Measurements from ENCODE around the gene FGF21. TPM values are rescaled to one million over a fixed set of nuclear protein-coding genes. Genes with fewer than 3 reads are reported as not detected.

The FGF21 gene
- total RNA-seq, 4 donors from 2014 or later, result not detected

GRCh38 chr19:48742096-48742495, 13.2 kb upstream of the FGF21 start:
- no peak overlapping the region for H3K4me3 ChIP-seq
- H3K27me3 ChIP-seq, result peaks cover 22% of the 10 kb centered on the region
- H3K27ac ChIP-seq, result peak overlapping the region in 3 of 4 donors; percentile 16 to 80 (median 73)
- WGBS, 2 donors (ENCODE audit: low coverage in 1 of 2), result 89 to 93% methylated on average over 3 to 11 of the region's 11 CpGs
- peaks cover 0 to 40% (median 0%) of the 10 kb centered on the region in 3 donors for H3K4me1 ChIP-seq
- TF ChIP-seq EP300 (IDR thresholded peaks at IDR 0.05), result no peak
- no peak for ATAC-seq
- H3K36me3 ChIP-seq, result no peaks in the 10 kb centered on the region
- no peaks in the 10 kb centered on the region for H3K9me3 ChIP-seq

GRCh38 chr19:48745208-48745995, 9.9 kb upstream of the FGF21 start:
- TF ChIP-seq POLR2A (IDR thresholded peaks at IDR 0.05) (no peak), EP300 (IDR thresholded peaks at IDR 0.05) (no peak), POLR2AphosphoS5 (IDR thresholded peaks at IDR 0.05) (no peak)
- TF ChIP-seq, protein P1, sequence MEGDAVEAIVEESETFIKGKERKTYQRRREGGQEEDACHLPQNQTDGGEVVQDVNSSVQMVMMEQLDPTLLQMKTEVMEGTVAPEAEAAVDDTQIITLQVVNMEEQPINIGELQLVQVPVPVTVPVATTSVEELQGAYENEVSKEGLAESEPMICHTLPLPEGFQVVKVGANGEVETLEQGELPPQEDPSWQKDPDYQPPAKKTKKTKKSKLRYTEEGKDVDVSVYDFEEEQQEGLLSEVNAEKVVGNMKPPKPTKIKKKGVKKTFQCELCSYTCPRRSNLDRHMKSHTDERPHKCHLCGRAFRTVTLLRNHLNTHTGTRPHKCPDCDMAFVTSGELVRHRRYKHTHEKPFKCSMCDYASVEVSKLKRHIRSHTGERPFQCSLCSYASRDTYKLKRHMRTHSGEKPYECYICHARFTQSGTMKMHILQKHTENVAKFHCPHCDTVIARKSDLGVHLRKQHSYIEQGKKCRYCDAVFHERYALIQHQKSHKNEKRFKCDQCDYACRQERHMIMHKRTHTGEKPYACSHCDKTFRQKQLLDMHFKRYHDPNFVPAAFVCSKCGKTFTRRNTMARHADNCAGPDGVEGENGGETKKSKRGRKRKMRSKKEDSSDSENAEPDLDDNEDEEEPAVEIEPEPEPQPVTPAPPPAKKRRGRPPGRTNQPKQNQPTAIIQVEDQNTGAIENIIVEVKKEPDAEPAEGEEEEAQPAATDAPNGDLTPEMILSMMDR (IDR thresholded peaks at IDR 0.05), result no peak
- H3K36me3 ChIP-seq, result no peaks in the 10 kb centered on the region
- peak; percentile 51 for ATAC-seq
- WGBS, 2 donors (ENCODE audit: low coverage in 1 of 2), result 3 to 9% methylated on average over 12 to 15 of the region's 33 CpGs
- H3K27ac ChIP-seq, result no peak overlapping the region
- H3K4me3 ChIP-seq, result no peak overlapping the region
- H3K4me1 ChIP-seq, result peaks cover 0 to 21% (median 0%) of the 10 kb centered on the region in 3 donors
- no peaks in the 10 kb centered on the region for H3K9me3 ChIP-seq
- H3K27me3 ChIP-seq, result peaks cover 52% of the 10 kb centered on the region

DNA sequence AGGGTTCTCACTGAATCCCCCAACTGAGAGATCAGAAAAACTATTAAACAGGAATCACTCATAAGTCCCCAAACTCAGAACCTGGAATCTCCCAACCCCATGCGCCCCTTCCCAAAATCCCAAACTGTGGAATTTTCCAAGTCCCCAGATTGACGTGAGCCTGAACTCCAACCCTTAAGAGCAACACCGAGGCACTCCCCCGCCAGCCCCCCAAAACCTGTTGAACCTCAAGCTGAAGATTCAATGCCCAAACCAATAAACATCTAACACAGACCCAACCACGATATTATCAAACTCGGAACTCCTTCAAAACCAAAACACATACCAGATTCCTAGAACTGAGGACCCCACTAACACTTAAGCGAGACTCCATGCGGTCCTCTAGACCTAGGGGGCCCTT, 9.2 kb upstream of the FGF21 start:
- Histone ChIP-seq H3K4me3 (no peak overlapping the region), H3K9me3 (no peaks in the 10 kb centered on the region), H3K4me1 (peaks cover 0 to 16% (median 0%) of the 10 kb centered on the region in 3 donors), H3K36me3 (no peaks in the 10 kb centered on the region), H3K27ac (peak overlapping the region in 2 of 4 donors; percentile 67 to 71), H3K27me3 (peaks cover 59% of the 10 kb centered on the region)
- no peak for TF ChIP-seq POLR2AphosphoS5 (IDR thresholded peaks at IDR 0.05)
- no peak for ATAC-seq
- WGBS, 2 donors (ENCODE audit: low coverage in 1 of 2), result 69 to 79% methylated on average over 5 to 6 of the region's 8 CpGs

DNA sequence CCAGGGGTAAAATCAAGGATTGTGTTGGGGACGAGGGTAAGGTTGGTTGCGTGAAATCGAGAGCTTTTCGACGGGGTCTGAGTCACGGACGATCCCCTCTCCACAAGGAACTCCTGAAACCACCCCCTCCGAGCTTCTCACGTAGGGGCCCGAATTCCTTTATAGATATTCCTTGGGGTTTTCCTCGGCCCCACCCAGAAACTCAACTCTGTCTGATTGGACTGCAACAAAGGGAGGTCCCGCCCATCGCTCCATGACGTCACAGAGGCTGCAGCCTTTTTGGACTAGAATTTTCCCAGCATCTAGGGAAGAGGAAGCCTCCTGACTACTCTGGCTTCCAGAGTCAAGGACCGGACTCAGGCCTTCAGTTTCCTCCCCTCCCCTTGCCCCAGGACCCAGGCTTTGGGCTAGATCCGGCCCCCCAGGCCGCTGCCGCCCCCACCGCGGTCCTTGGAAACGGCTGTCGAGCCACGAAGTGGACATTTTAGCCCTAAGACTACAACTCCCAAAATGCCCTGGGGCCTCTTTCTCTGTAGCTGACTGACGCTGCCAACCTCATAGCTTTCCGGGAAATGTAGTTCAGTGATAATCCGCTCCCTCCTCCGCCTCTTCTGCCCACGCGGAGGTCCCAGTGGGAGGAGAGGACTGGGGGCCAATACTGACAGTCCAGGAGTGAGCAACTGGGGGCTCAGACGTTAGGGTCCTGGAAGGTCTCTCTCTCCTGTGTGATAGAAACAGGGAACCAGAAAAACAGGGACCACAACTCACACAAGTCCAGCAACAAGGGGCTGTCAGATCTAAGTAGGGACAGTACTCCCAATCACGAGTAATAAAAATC, 8.4 kb upstream of the FGF21 start, which contains the start of gene IZUMO1:
Gene IZUMO1, minus strand, starts transcription at position 172 of the 838 bp plus-strand sequence. CDS start 1,050 bp downstream, outside the sequence.
- Histone ChIP-seq H3K4me1 (peaks cover 0 to 16% (median 0%) of the 10 kb centered on the region in 3 donors), H3K27me3 (peaks cover 68% of the 10 kb centered on the region), H3K27ac (peak within 1 kb of the TSS in 3 of 4 donors; percentile 56 to 71 (median 67)), H3K4me3 (peak within 1 kb of the TSS in 1 of 2 donors; percentile 39), H3K9me3 (no peaks in the 10 kb centered on the region), H3K36me3 (no peaks in the 10 kb centered on the region)
- peak; percentile 76 for ATAC-seq
- TF ChIP-seq POLR2A (IDR thresholded peaks at IDR 0.05) (no peak), POLR2AphosphoS5 (IDR thresholded peaks at IDR 0.05) (no peak), EP300 (IDR thresholded peaks at IDR 0.05) (no peak)
- TF ChIP-seq, protein P1 (IDR thresholded peaks at IDR 0.05), result no peak
- 0 to 14% methylated on average over 3 to 10 of the region's 31 CpGs for WGBS, 2 donors (ENCODE audit: low coverage in 1 of 2)

- peaks cover 0 to 33% (median 10%) of the 10 kb centered on the region in 3 donors for H3K4me1 ChIP-seq
- TF ChIP-seq POLR2A (IDR thresholded peaks at IDR 0.05) (no peak), POLR2AphosphoS5 (IDR thresholded peaks at IDR 0.05) (no peak), EP300 (IDR thresholded peaks at IDR 0.05) (no peak)
- TF ChIP-seq, protein P1 (IDR thresholded peaks at IDR 0.05), result no peak
- H3K27me3 ChIP-seq, result peaks cover 87% of the 10 kb centered on the region
- H3K27ac ChIP-seq, result no peak overlapping the region
- no peak overlapping the region for H3K4me3 ChIP-seq
- H3K36me3 ChIP-seq, result no peaks in the 10 kb centered on the region
- ATAC-seq, result no peak
- WGBS, 2 donors (ENCODE audit: low coverage in 1 of 2), result 67 to 71% methylated on average over 2 to 3 of the region's 4 CpGs
- H3K9me3 ChIP-seq, result no peaks in the 10 kb centered on the region
These were observed 5.6 kb upstream of the FGF21 start for GRCh38 chr19:48749571-48750198.

All from gastroesophageal sphincter (tissue), 4 donors.